Measurements from ENCODE around the gene FAM72D. TPM values are rescaled to one million over a fixed set of nuclear protein-coding genes. Genes with fewer than 3 reads are reported as not detected.
"Not testable (repeated sequence)": the region's sequence is repeated elsewhere in the genome, so short reads cannot be mapped to it uniquely, and the experiment has no call there.

The FAM72D gene
- total RNA-seq, 1 experiment from 2014 or later: 8.3 TPM

DNA sequence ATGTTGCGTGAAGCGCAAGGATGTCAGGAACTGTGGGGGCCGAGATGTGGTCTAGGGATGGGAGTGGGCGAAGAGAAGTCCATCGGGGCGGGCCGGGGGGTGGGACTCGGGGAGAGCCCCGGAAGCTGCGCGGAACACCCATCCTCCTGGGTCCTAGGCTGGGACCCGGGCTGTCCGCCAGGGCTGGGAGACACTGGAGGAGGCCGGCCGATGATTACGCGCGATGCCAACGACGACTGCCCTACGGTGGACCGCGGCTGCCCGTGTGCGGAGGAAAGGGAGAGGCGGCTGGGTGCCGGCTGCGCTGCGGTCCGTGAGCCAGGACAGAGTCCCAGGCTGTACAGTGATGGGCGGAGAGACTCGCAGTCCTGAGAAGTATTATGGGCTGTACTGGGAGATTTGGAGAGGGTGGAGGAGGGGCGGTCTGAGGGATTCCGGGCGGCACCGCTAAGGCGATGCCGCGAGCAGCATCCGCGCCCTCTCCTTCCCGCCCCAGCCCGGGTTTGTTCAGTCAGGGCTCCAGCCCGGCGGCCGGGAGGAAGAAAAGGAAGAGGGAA is 1.0 kb upstream of the FAM72D start:
- H3K4me2 ChIP-seq; H3K9me3 ChIP-seq (ENCODE audit: insufficient read depth, low read depth); H3K27me3 ChIP-seq (ENCODE audit: insufficient read depth, low read depth); intact Hi-C loops (cut with micrococcal nuclease; ENCODE audit: unreplicated experiment); H3K27ac ChIP-seq; H4K20me1 ChIP-seq (ENCODE audit: insufficient read depth); H3K4me1 ChIP-seq (replicated peaks; ENCODE audit: insufficient read depth); POLR2A ChIA-PET (ENCODE audit: unreplicated experiment); H3K36me3 ChIP-seq (ENCODE audit: low read depth); H3F3A ChIP-seq (ENCODE audit: insufficient read depth, low read depth); H2AFZ ChIP-seq; H3K79me2 ChIP-seq (ENCODE audit: low read depth); CTCF ChIA-PET; H3K9me2 ChIP-seq (ENCODE audit: insufficient read depth); BruUV-seq (replicated peaks): not testable (repeated sequence)
- DNase-seq: peak in 1 of 2 experiments; percentile 29
- H3K4me3 ChIP-seq: peak overlapping the region; percentile 43; the same call in 1 of the 2 replicates

DNA sequence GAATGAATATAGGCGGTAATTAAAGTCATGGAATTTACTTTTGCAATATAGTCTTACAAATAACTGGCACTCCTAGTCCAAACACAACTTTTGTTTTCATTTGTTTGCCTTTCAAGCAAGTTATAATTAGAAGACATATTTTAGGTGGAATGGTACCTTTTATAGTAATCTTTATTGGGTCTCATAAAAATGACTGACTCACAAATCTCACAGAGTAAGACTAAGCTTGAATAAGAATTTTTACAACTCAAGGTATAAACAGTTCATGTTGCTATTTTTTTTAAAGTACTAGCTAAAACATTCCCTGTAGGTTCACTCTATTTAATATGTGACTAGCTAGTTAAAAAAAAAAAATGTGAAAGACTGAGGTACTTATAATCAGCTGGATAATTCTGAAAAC is 6.0 kb downstream of the FAM72D start:
- intact Hi-C loops (cut with micrococcal nuclease; ENCODE audit: unreplicated experiment); H3K9me2 ChIP-seq (ENCODE audit: insufficient read depth); H3K4me2 ChIP-seq; H3K4me1 ChIP-seq (replicated peaks; ENCODE audit: insufficient read depth); H3K27me3 ChIP-seq (ENCODE audit: insufficient read depth, low read depth); H3K9me3 ChIP-seq (ENCODE audit: insufficient read depth, low read depth); H3K4me3 ChIP-seq; BruUV-seq (replicated peaks); POLR2A ChIA-PET (ENCODE audit: unreplicated experiment); H3F3A ChIP-seq (ENCODE audit: insufficient read depth, low read depth); H4K20me1 ChIP-seq (ENCODE audit: insufficient read depth); H3K27ac ChIP-seq; DNase-seq; H3K36me3 ChIP-seq (ENCODE audit: low read depth); H3K79me2 ChIP-seq (ENCODE audit: low read depth); H2AFZ ChIP-seq; CTCF ChIA-PET: not testable (repeated sequence)

- DNase-seq; H2AFZ ChIP-seq; H3K4me3 ChIP-seq; H3F3A ChIP-seq (ENCODE audit: insufficient read depth, low read depth); H3K27me3 ChIP-seq (ENCODE audit: insufficient read depth, low read depth); H3K4me2 ChIP-seq; H3K9me3 ChIP-seq (ENCODE audit: insufficient read depth, low read depth); POLR2A ChIA-PET (ENCODE audit: unreplicated experiment); H3K36me3 ChIP-seq (ENCODE audit: low read depth); BruUV-seq (replicated peaks); H4K20me1 ChIP-seq (ENCODE audit: insufficient read depth); H3K27ac ChIP-seq; CTCF ChIA-PET; H3K9me2 ChIP-seq (ENCODE audit: insufficient read depth); H3K4me1 ChIP-seq (replicated peaks; ENCODE audit: insufficient read depth); intact Hi-C loops (cut with micrococcal nuclease; ENCODE audit: unreplicated experiment); H3K79me2 ChIP-seq (ENCODE audit: low read depth): not testable (repeated sequence)
These were observed 7.5 kb downstream of the FAM72D start for GRCh38 chr1:145103294-145103693.

DNA sequence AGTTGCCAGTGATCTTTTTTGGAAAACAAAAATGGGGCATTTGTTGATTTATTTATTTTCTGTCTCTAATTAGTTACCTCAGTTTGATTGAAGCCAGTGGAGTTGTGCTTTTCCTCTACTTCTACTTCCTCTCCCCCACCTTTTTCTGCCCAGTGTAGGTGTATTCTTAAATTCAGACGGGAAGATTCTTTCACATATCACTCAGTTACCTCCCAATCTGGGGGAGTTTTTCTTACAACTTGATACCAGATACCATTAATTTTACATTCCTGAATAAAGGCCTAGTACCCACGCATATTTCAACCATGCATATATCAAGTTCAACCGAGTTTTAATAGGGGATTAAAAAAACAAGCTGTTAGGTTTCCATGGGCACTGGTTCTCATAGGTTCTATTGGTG is 15.9 kb downstream of the FAM72D start:
- DNase-seq; intact Hi-C loops (cut with micrococcal nuclease; ENCODE audit: unreplicated experiment); H3K4me3 ChIP-seq; H3F3A ChIP-seq (ENCODE audit: insufficient read depth, low read depth); H3K9me2 ChIP-seq (ENCODE audit: insufficient read depth); H3K9me3 ChIP-seq (ENCODE audit: insufficient read depth, low read depth); H3K4me1 ChIP-seq (replicated peaks; ENCODE audit: insufficient read depth); H2AFZ ChIP-seq; POLR2A ChIA-PET (ENCODE audit: unreplicated experiment); H3K27ac ChIP-seq; H3K27me3 ChIP-seq (ENCODE audit: insufficient read depth, low read depth); H3K4me2 ChIP-seq; H4K20me1 ChIP-seq (ENCODE audit: insufficient read depth); H3K36me3 ChIP-seq (ENCODE audit: low read depth); CTCF ChIA-PET; H3K79me2 ChIP-seq (ENCODE audit: low read depth); BruUV-seq (replicated peaks): not testable (repeated sequence)

DNA sequence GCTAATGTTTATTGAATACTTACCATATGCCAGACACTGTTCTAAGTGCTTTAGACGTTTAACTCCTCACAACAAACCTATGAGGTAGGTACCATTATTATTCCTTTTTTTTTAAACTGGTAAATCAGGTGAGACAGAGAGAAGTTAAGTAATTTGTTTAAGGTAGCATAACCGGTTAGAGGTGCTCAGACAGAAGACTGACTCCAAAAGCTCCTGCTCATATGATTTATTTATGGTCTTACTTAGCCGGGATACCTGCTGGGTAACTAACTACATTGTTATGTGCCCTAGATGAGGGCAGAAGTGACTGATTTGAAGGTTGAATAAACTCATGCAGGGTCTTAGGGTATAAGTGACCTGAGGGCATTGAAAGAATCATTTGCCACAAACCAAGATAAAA is 16.9 kb downstream of the FAM72D start:
- H3K4me3 ChIP-seq; H2AFZ ChIP-seq; H3K27ac ChIP-seq; H3K4me2 ChIP-seq; H3K27me3 ChIP-seq (ENCODE audit: insufficient read depth, low read depth); H3K79me2 ChIP-seq (ENCODE audit: low read depth); H3K9me2 ChIP-seq (ENCODE audit: insufficient read depth); H3K9me3 ChIP-seq (ENCODE audit: insufficient read depth, low read depth); H3K36me3 ChIP-seq (ENCODE audit: low read depth); DNase-seq; H3K4me1 ChIP-seq (replicated peaks; ENCODE audit: insufficient read depth); CTCF ChIA-PET; POLR2A ChIA-PET (ENCODE audit: unreplicated experiment); BruUV-seq (replicated peaks); H4K20me1 ChIP-seq (ENCODE audit: insufficient read depth); H3F3A ChIP-seq (ENCODE audit: insufficient read depth, low read depth); intact Hi-C loops (cut with micrococcal nuclease; ENCODE audit: unreplicated experiment): not testable (repeated sequence)

- H3K4me3 ChIP-seq; H3K27me3 ChIP-seq (ENCODE audit: insufficient read depth, low read depth); H3K27ac ChIP-seq; H3K4me1 ChIP-seq (replicated peaks; ENCODE audit: insufficient read depth); H3K4me2 ChIP-seq; DNase-seq; BruUV-seq (replicated peaks); H3K9me2 ChIP-seq (ENCODE audit: insufficient read depth); H3K79me2 ChIP-seq (ENCODE audit: low read depth); H2AFZ ChIP-seq; intact Hi-C loops (cut with micrococcal nuclease; ENCODE audit: unreplicated experiment); CTCF ChIA-PET; POLR2A ChIA-PET (ENCODE audit: unreplicated experiment); H4K20me1 ChIP-seq (ENCODE audit: insufficient read depth); H3K9me3 ChIP-seq (ENCODE audit: insufficient read depth, low read depth); H3K36me3 ChIP-seq (ENCODE audit: low read depth); H3F3A ChIP-seq (ENCODE audit: insufficient read depth, low read depth): not testable (repeated sequence)
These were observed 18.8 kb downstream of the FAM72D start for GRCh38 chr1:145114560-145115057.

DNA sequence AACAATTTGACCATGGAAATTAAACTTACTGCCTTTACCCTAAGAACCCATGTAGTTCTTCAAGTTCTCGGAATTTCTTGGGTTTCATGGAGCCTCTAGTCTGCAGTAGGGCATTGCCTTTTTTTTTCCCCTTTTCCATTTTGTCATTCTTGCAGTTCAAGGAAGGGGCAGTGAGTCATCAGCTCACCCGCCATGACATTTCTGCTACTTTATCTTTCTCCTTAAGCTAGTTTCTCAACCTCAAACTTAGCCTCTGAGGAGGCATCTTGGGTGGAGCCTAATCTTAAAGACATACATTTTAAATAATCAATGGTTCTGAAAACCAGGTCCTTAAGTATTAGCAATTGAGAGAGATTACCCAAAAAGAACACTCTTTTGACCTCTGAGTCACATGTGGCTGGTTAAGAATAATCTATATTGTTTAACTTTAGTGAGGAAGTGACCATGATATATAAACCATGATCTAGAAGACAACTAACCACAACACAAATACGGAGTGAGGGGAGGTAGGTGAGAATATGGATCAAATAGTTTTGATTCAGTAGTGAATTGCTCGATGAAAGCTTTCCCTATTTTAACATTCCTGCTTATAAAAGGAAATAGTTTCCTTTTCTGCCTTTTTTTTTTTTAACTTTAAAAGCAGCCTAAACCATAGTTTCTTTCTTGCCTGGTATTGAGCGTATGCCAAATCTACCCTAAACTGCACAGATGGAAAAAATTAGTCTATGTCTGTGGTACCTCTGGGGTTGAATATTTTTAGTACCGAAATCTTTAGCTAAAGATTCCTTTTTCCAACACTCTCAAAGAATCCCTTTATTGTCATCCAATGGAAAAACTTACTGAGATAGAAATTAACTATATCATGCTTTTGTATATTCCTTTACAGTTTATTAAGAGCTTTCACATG is 20.1 kb downstream of the FAM72D start:
- H3K27me3 ChIP-seq (ENCODE audit: insufficient read depth, low read depth); H3K4me2 ChIP-seq; H3K4me3 ChIP-seq; CTCF ChIA-PET; BruUV-seq (replicated peaks); H3F3A ChIP-seq (ENCODE audit: insufficient read depth, low read depth); H3K4me1 ChIP-seq (replicated peaks; ENCODE audit: insufficient read depth); DNase-seq; H3K9me2 ChIP-seq (ENCODE audit: insufficient read depth); intact Hi-C loops (cut with micrococcal nuclease; ENCODE audit: unreplicated experiment); H3K36me3 ChIP-seq (ENCODE audit: low read depth); H3K27ac ChIP-seq; H2AFZ ChIP-seq; H4K20me1 ChIP-seq (ENCODE audit: insufficient read depth); H3K9me3 ChIP-seq (ENCODE audit: insufficient read depth, low read depth); H3K79me2 ChIP-seq (ENCODE audit: low read depth); POLR2A ChIA-PET (ENCODE audit: unreplicated experiment): not testable (repeated sequence)
